Keratinocyte (primary cell): ENCODE measurements around the gene SSTR1. TPM values are rescaled to one million over a fixed set of nuclear protein-coding genes. Genes with fewer than 3 reads are reported as not detected.

Source experiments
- DNase-seq: peaks from one replicate; pipeline ENCODE4 v3.0.0-alpha.2; 2011; ENCODE audit warnings: low read depth, missing footprints, low spot score
- FAIRE-seq: peaks from 2 replicates; lab custom pipeline; 2011; peaks lifted over from hg19 to GRCh38; lab: Jason Lieb, UNC
- H2AFZ ChIP-seq: 2 replicates; pipeline ENCODE4 v1.6.0; 2012; ENCODE audit warnings: low read length, control low read depth, inconsistent platforms; ENCODE audit not compliant: control insufficient read depth
- H3K27ac ChIP-seq: 2 replicates; pipeline ENCODE4 v1.5.1; 2011; ENCODE audit warnings: low read length; ENCODE audit not compliant: control insufficient read depth, insufficient read depth
- H3K27me3 ChIP-seq: 3 replicates; pipeline ENCODE4 v1.6.0; 2011; ENCODE audit warnings: low read length; ENCODE audit not compliant: control insufficient read depth, insufficient read depth; ENCODE audit errors: extremely low read depth
- H3K36me3 ChIP-seq, 2 experiments: 2 replicates in 1 of 2; 3 replicates in 1 of 2; pipeline ENCODE4 v1.5.1; 2011; ENCODE audit warnings: low read length in 2 of 2, mild to moderate bottlenecking in 1 of 2; ENCODE audit not compliant: control insufficient read depth in 2 of 2, insufficient read depth in 2 of 2; ENCODE audit errors: extremely low read depth in 1 of 2
- H3K4me1 ChIP-seq: 3 replicates; pipeline ENCODE4 v1.5.1; 2011; ENCODE audit warnings: low read length; ENCODE audit not compliant: control insufficient read depth, insufficient read depth; ENCODE audit errors: extremely low read depth
- H3K4me2 ChIP-seq: 3 replicates; pipeline ENCODE4 v1.6.0; 2011; ENCODE audit warnings: low read depth, low read length; ENCODE audit not compliant: control insufficient read depth, insufficient read depth; ENCODE audit errors: extremely low read depth
- H3K4me3 ChIP-seq, 3 experiments: fragments of 200-600 bp in 1 of 3; sonication (generic) in 1 of 3; 2 replicates in 2 of 3; 3 replicates in 1 of 3; pipeline ENCODE4 v1.5.1; 2011 to 2016; ENCODE audit warnings: low read length in 3 of 3, mild to moderate bottlenecking in 3 of 3, control low read depth in 2 of 3, inconsistent platforms in 1 of 3, low read depth in 1 of 3, mixed read lengths in 1 of 3, mixed run types in 1 of 3, moderate library complexity in 1 of 3; ENCODE audit not compliant: control insufficient read depth in 2 of 3, insufficient read depth in 2 of 3; ENCODE audit errors: extremely low read depth in 1 of 3
- H3K79me2 ChIP-seq: 2 replicates; pipeline ENCODE4 v1.6.0; 2012; ENCODE audit warnings: low read length; ENCODE audit not compliant: control insufficient read depth, insufficient read depth
- H3K9ac ChIP-seq: 3 replicates; pipeline ENCODE4 v1.6.0; 2011; ENCODE audit warnings: low read length; ENCODE audit not compliant: control insufficient read depth, insufficient read depth; ENCODE audit errors: extremely low read depth
- H3K9me1 ChIP-seq: 3 replicates; pipeline ENCODE4 v1.6.0; 2011; ENCODE audit warnings: low read length; ENCODE audit not compliant: control insufficient read depth, insufficient read depth; ENCODE audit errors: extremely low read depth
- H3K9me3 ChIP-seq: 2 replicates; pipeline ENCODE4 v1.5.1; 2012; ENCODE audit warnings: low read depth, low read length; ENCODE audit not compliant: control insufficient read depth
- H4K20me1 ChIP-seq: 3 replicates; pipeline ENCODE4 v1.6.0; 2011; ENCODE audit warnings: low read length; ENCODE audit not compliant: control insufficient read depth, insufficient read depth; ENCODE audit errors: extremely low read depth
- EZH2 ChIP-seq: IDR thresholded peaks from one replicate; pipeline ENCODE4 v1.6.1; 2012; ENCODE audit warnings: inconsistent platforms, mild to moderate bottlenecking, low read length, moderate library complexity
- dilution Hi-C: fragments of 300-500 bp; cut with MboI; formaldehyde crosslinking; loops from one replicate; pipeline ENCODE4 v1.7.0; 2020; ENCODE audit warnings: low sequenced_read_pairs; ENCODE audit not compliant: extremely low pct_ligation_motif_present
- polyA minus RNA-seq, 3 experiments: library from RNA; depleted of rRNA, polyadenylated mRNA; stranded (reverse); fragments of >200 nt; gene quantifications; 1 replicate in 1 of 3; 2 replicates in 1 of 3; 3 replicates in 1 of 3; pipeline ENCODE4 v1.2.3, GENCODE V29; 2011
- polyA plus RNA-seq, 5 experiments: library from polyadenylated mRNA; depleted of rRNA in 3 of 5; stranded (reverse) in 3 of 5; stranded (forward) in 1 of 5; unstranded in 1 of 5; fragments of >200 nt; gene quantifications; 1 replicate in 1 of 5; 2 replicates in 3 of 5; 3 replicates in 1 of 5; pipeline versions ENCODE4 v1.2.1 to v1.2.3, GENCODE V29; 2011 to 2012; ENCODE audit warnings: missing spikeins in 2 of 5, low read depth in 1 of 5, low replicate concordance in 1 of 5
- TF ChIP-seq, protein P1 (sequence below), 3 experiments: IDR thresholded peaks in 1 of 3; conservative IDR thresholded peaks in 1 of 3; optimal IDR thresholded peaks in 1 of 3; 2 replicates in 2 of 3; 3 replicates in 1 of 3; pipeline versions ENCODE3 to v1.5.1; 2011; ENCODE audit warnings: low read length in 3 of 3, mild to moderate bottlenecking in 3 of 3, moderate library complexity in 2 of 3, control low read depth in 1 of 3, inconsistent platforms in 1 of 3; ENCODE audit not compliant: insufficient read depth in 2 of 3; ENCODE audit errors: extremely low read depth in 1 of 3

The SSTR1 gene, protein sequence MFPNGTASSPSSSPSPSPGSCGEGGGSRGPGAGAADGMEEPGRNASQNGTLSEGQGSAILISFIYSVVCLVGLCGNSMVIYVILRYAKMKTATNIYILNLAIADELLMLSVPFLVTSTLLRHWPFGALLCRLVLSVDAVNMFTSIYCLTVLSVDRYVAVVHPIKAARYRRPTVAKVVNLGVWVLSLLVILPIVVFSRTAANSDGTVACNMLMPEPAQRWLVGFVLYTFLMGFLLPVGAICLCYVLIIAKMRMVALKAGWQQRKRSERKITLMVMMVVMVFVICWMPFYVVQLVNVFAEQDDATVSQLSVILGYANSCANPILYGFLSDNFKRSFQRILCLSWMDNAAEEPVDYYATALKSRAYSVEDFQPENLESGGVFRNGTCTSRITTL
- polyA plus RNA-seq (0.03 to 0.05 TPM in 2 of 3 replicates, not detected in the other), polyA minus RNA-seq (0.06 TPM in 1 of 3 replicates, not detected in the others)
- not detected for polyA plus RNA-seq (2011; ENCODE audit: low read depth)
- 0.05 and 0.06 TPM in 2 replicates for polyA plus RNA-seq (2011; cell fraction: cytosol; rRNA removed)
- polyA plus RNA-seq (2011; cell fraction: nucleus; rRNA removed): 0.31 and 0.35 TPM in 2 replicates
- polyA plus RNA-seq (2012; ENCODE audit: low replicate concordance): not detected in 2 replicates
- polyA minus RNA-seq (2011; cell fraction: cytosol; rRNA and poly(A)+ RNA removed): 1.3 TPM
- 0.42 and 0.78 TPM in 2 replicates for polyA minus RNA-seq (2011; cell fraction: nucleus; rRNA and poly(A)+ RNA removed)

DNA sequence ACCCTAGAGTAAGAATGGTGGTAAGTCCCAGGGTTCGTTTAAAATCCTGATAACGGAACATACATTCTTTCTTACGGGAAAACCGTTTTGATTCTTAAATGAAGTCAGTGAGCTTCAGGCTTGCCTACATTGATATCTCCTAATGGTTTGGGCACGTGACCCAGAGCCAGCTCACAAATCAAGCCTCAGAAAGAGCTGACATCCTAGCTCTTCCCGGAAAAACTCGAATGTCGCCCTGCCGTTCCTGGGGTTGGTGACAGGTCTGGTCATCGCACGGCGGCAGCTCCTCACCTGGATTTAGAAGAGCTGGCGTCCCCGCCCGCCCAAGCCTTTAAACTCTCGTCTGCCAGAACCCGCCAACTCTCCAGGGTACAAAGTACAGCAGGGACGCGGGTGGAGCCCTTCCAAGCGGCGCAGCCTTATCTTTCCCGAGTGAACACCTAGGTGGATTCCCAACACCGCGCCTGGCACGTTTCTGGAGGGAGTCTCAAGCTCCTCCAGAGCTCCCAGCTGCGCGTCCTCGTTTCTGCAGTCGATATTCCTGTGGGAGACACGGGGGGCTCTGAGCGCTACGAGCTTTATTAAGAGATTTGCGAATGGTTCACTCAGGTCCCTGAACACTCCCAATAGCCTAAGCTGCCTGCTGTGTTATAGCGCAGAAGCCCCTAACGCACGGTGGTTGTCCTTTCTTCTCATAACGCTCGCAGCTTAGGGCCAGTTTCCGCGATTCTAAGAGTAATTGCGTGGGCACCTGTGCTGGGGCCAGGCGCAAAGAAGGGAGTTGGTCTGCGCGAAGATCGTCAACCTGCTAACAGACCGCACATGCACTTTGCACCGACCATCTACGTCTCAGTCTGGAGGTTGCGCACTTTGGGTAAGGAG is at the start of gene SSTR1:
Gene SSTR1, plus strand, starts transcription at position 169 of the 882 bp plus-strand sequence. CDS start 1,486 bp downstream, outside the sequence.
- H3K27ac ChIP-seq: no peak within 1 kb of the TSS
- dilution Hi-C loops: no loop called here
- TF ChIP-seq, protein P1, sequence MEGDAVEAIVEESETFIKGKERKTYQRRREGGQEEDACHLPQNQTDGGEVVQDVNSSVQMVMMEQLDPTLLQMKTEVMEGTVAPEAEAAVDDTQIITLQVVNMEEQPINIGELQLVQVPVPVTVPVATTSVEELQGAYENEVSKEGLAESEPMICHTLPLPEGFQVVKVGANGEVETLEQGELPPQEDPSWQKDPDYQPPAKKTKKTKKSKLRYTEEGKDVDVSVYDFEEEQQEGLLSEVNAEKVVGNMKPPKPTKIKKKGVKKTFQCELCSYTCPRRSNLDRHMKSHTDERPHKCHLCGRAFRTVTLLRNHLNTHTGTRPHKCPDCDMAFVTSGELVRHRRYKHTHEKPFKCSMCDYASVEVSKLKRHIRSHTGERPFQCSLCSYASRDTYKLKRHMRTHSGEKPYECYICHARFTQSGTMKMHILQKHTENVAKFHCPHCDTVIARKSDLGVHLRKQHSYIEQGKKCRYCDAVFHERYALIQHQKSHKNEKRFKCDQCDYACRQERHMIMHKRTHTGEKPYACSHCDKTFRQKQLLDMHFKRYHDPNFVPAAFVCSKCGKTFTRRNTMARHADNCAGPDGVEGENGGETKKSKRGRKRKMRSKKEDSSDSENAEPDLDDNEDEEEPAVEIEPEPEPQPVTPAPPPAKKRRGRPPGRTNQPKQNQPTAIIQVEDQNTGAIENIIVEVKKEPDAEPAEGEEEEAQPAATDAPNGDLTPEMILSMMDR (optimal IDR thresholded peaks at IDR 0.05 in 1 of 3, IDR thresholded peaks at IDR 0.05 in 1 of 3, conservative IDR thresholded peaks at IDR 0.05 in 1 of 3; ENCODE audit: extremely low read depth in 1 of 3, insufficient read depth in 2 of 3, low read length in 3 of 3): no peak
- TF ChIP-seq EZH2: peak; percentile 72
- H3K4me2 ChIP-seq: peak within 1 kb of the TSS; percentile 86
- H3K36me3 ChIP-seq: no peaks in the 10 kb centered on the region
- no peak for FAIRE-seq
- H3K9ac ChIP-seq: no peak within 1 kb of the TSS
- H4K20me1 ChIP-seq: peaks cover 2% of the 10 kb centered on the region
- H3K27me3 ChIP-seq: peaks cover 50% of the 10 kb centered on the region
- DNase-seq: no peak
- no peaks in the 10 kb centered on the region for H3K9me1 ChIP-seq
- H3K4me1 ChIP-seq: peaks cover 20% of the 10 kb centered on the region
- no peaks in the 10 kb centered on the region for H3K79me2 ChIP-seq
- peaks cover 7% of the 10 kb centered on the region for H3K9me3 ChIP-seq
- H2AFZ ChIP-seq: no peak within 1 kb of the TSS
- H3K4me3 ChIP-seq: peak within 1 kb of the TSS in 1 of 3 experiments; percentile 64

DNA sequence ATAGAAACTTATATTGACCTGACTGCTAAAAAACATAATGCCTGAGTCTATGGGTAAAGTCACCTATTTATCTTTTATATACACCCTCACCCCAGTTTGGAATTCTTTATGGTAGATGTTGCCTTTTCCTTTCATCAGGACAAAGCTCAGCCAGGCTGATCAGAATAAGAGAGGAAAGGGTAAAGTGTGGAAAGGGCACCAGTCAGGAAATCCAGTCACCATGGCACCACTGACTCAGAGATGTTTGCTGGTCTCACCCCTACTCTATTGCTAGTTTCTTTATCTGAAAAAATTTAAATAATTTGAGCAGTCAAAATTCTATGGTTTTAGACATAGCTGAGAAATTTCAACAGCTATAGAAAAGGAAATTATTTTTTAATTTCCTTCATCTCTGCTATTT is 49.2 kb upstream of the SSTR1 start:
- Histone ChIP-seq H3K79me2 (no peaks in the 10 kb centered on the region), H3K9me3 (no peaks in the 10 kb centered on the region), H3K4me3 (no peak overlapping the region), H3K36me3 (no peaks in the 10 kb centered on the region), H4K20me1 (no peaks in the 10 kb centered on the region), H3K27me3 (no peaks in the 10 kb centered on the region), H3K4me1 (no peaks in the 10 kb centered on the region), H3K4me2 (no peak overlapping the region), H3K27ac (no peak overlapping the region), H2AFZ (no peak overlapping the region), H3K9me1 (no peaks in the 10 kb centered on the region), H3K9ac (no peak overlapping the region)
- dilution Hi-C loops: no loop called here
- TF ChIP-seq EZH2: no peak
- TF ChIP-seq, protein P1 (optimal IDR thresholded peaks at IDR 0.05 in 1 of 3, IDR thresholded peaks at IDR 0.05 in 1 of 3, conservative IDR thresholded peaks at IDR 0.05 in 1 of 3; ENCODE audit: extremely low read depth in 1 of 3, insufficient read depth in 2 of 3, low read length in 3 of 3): no peak
- FAIRE-seq: no peak
- no peak for DNase-seq
